ENCODE results near the gene GLIS1. TPM values are rescaled to one million over a fixed set of nuclear protein-coding genes. Genes with fewer than 3 reads are reported as not detected.
A peak's percentile ranks its signal among the peaks of the same experiment; 100 is the strongest.

The GLIS1 gene
- total and polyA plus RNA-seq, 12 donors, result 0.06 to 0.10 (median 0.09) TPM; not detected in 7

- WGBS, 2 donors, result 91 to 92% methylated on average over 8 of the region's 8 CpGs
- peaks cover 0 to 61% (median 40%) of the 10 kb centered on the region in 7 donors for H3K27me3 ChIP-seq
- TF ChIP-seq, protein P1, sequence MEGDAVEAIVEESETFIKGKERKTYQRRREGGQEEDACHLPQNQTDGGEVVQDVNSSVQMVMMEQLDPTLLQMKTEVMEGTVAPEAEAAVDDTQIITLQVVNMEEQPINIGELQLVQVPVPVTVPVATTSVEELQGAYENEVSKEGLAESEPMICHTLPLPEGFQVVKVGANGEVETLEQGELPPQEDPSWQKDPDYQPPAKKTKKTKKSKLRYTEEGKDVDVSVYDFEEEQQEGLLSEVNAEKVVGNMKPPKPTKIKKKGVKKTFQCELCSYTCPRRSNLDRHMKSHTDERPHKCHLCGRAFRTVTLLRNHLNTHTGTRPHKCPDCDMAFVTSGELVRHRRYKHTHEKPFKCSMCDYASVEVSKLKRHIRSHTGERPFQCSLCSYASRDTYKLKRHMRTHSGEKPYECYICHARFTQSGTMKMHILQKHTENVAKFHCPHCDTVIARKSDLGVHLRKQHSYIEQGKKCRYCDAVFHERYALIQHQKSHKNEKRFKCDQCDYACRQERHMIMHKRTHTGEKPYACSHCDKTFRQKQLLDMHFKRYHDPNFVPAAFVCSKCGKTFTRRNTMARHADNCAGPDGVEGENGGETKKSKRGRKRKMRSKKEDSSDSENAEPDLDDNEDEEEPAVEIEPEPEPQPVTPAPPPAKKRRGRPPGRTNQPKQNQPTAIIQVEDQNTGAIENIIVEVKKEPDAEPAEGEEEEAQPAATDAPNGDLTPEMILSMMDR (IDR thresholded peaks at IDR 0.05), result no peak
- ATAC-seq (no peak), DNase-seq (no peak)
- peaks cover 2 to 21% (median 6%) of the 10 kb centered on the region in 9 donors for H3K4me1 ChIP-seq
- H3K27ac ChIP-seq, result no peak overlapping the region
- no peaks in the 10 kb centered on the region for H3K9me3 ChIP-seq
- no peaks in the 10 kb centered on the region for H3K36me3 ChIP-seq
- H3K4me3 ChIP-seq, result no peak overlapping the region
- intact Hi-C loops (cut with DNase I), result loop anchor here in 7 of 10 donors (5.0 to 10.0 kb wide), 2 partner anchors 194 to 196 kb away; no protein-coding TSS in a partner anchor
Measured at GRCh38 chr1:53680868-53681267, 58.1 kb downstream of the GLIS1 start.

DNA sequence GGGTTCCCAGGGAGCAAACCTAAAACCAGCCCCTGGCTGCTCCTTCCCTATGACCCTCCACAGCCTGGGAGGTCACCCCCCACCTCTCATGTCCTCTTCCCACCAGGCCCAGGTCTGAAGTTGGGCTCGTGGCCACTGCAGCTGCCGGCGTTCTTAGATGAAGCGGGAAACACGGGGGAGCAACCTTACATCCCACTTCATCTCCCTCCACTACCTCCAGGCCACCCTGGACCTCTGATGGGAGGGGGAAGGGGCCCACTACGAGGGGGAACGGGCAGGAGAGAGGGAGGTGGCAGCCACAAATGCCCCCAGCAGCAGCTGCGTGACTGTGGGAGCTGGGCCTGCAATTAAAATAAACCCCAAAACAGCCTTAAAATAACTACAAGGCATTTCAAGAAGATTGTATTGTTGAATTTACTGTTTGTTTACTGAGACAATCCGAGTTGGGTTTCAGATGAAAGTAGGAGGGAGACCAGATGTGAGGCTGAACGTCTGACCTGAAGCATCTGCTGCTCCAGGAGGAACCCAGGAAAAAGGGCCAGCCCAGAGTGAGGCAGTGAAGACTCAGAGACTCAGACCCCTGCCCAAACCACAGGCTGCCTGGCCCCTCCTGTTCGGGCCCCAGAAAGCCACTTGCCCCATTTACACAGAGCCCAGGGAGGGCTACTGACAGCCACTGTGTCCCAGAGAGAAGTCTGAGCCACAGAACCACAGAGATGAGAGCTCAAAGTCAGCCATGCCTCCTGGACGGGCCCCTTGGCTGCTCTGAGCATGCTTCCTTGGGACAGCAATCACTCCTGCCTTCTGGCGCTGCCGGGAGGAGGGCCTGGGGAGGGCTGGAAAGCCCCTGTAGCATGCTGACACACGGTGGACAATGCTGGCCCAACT lies 59.8 kb downstream of the GLIS1 start:
- no peak overlapping the region for H3K4me3 ChIP-seq
- no peaks in the 10 kb centered on the region for H3K36me3 ChIP-seq
- TF ChIP-seq, protein P1 (IDR thresholded peaks at IDR 0.05), result no peak
- ATAC-seq (no peak), DNase-seq (no peak)
- H3K9me3 ChIP-seq, result no peaks in the 10 kb centered on the region
- no peak overlapping the region for H3K27ac ChIP-seq
- WGBS, 2 donors, result 76% methylated on average over 15 of the region's 15 CpGs
- intact Hi-C loops (cut with DNase I), result no loop called here
- peaks cover 0 to 44% (median 23%) of the 10 kb centered on the region in 7 donors for H3K27me3 ChIP-seq
- H3K4me1 ChIP-seq, result peaks cover 0 to 10% (median 3%) of the 10 kb centered on the region in 9 donors

DNA sequence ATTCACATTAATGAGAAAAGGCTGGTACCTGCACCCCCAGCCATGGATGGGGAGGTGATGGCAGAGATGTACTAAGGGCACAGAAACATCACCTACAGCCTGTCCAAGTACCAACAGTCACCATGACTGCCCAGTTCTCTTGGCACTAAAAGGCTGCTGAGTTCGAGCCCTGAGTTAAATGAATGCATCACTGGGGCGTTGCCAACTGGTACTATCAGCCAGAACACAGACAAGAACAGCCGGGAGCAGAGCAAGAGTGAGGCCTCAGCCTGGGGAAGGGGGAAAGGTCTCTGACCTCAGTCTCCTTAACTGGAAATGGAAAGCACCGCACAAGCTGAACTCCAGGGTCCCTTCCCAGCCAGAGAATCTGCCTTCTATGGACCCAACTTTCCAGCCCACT lies 60.5 kb downstream of the GLIS1 start:
- Histone ChIP-seq H3K4me3 (no peak overlapping the region), H3K27me3 (peaks cover 0 to 38% (median 17%) of the 10 kb centered on the region in 7 donors), H3K36me3 (no peaks in the 10 kb centered on the region), H3K9me3 (no peaks in the 10 kb centered on the region), H3K4me1 (peaks cover 0 to 10% (median 3%) of the 10 kb centered on the region in 9 donors), H3K27ac (no peak overlapping the region)
- DNase-seq (no peak), ATAC-seq (peak in 3 of 8 donors; percentile 32 to 66 (median 50))
- TF ChIP-seq, protein P1 (IDR thresholded peaks at IDR 0.05), result no peak
- WGBS, 2 donors, result 41 to 50% methylated on average over 4 of the region's 4 CpGs
- intact Hi-C loops (cut with DNase I), result no loop called here

- intact Hi-C loops (cut with DNase I), result no loop called here
- H3K36me3 ChIP-seq, result no peaks in the 10 kb centered on the region
- H3K4me3 ChIP-seq, result no peak overlapping the region
- no peaks in the 10 kb centered on the region for H3K9me3 ChIP-seq
- no peak overlapping the region for H3K27ac ChIP-seq
- TF ChIP-seq, protein P1 (IDR thresholded peaks at IDR 0.05), result no peak
- ATAC-seq (no peak), DNase-seq (no peak)
- H3K27me3 ChIP-seq, result peaks cover 0 to 33% (median 14%) of the 10 kb centered on the region in 7 donors
- WGBS, 2 donors, result 94% methylated on average over 8 of the region's 8 CpGs
- H3K4me1 ChIP-seq, result peaks cover 0 to 10% (median 3%) of the 10 kb centered on the region in 9 donors
Measured at GRCh38 chr1:53678046-53678445, 60.9 kb downstream of the GLIS1 start.
